ENCODE data around the gene MDH1. TPM values are rescaled to one million over a fixed set of nuclear protein-coding genes. Genes with fewer than 3 reads are reported as not detected.
A peak's percentile ranks its signal among the peaks of the same experiment; 100 is the strongest.

Gene MDH1
- total and polyA plus RNA-seq, 9 of the 15 experiments (the other 6 are each of a cell fraction or from before 2014, with no cell fraction given) = 191 to 1,225 (median 284) TPM

DNA sequence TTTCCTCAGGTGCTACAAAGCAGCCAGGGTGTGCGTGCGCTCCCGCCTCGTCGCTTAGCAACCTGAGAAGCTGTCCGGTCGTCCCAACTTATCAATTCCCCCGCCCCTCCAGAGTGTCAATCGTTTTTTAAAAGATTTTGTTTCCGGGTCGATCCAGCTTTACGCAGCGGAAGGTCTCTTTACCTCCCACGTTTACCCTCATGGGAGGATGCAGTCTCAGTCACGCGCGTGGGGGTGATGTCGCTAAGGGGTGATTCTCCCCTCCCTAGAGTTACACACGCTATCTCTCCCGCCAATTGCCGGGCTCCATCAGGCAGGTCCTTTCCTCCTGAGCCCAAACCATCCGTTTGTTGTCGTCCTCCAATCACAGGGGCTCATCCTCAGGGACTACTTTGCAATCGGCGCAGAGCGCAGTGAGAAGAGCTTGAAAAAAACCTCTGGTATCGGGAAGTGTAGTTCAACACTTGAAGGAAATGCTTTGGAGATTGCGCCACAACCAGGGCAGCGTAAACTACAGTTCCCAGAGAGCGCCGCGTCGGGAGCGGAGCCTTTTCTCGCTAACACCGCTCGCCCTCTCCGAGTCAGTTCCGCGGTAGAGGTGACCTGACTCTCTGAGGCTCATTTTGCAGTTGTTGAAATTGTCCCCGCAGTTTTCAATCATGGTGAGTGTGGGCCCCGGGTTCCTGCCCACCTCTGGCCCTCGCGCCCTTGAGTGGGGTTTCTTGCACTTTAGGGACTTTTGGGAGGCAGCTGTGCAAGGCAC, at the start of gene MDH1, which contains the start of gene WDPCP (continued):
- TF ChIP-seq, protein P1, sequence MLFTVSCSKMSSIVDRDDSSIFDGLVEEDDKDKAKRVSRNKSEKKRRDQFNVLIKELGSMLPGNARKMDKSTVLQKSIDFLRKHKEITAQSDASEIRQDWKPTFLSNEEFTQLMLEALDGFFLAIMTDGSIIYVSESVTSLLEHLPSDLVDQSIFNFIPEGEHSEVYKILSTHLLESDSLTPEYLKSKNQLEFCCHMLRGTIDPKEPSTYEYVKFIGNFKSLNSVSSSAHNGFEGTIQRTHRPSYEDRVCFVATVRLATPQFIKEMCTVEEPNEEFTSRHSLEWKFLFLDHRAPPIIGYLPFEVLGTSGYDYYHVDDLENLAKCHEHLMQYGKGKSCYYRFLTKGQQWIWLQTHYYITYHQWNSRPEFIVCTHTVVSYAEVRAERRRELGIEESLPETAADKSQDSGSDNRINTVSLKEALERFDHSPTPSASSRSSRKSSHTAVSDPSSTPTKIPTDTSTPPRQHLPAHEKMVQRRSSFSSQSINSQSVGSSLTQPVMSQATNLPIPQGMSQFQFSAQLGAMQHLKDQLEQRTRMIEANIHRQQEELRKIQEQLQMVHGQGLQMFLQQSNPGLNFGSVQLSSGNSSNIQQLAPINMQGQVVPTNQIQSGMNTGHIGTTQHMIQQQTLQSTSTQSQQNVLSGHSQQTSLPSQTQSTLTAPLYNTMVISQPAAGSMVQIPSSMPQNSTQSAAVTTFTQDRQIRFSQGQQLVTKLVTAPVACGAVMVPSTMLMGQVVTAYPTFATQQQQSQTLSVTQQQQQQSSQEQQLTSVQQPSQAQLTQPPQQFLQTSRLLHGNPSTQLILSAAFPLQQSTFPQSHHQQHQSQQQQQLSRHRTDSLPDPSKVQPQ (CRISPR knock-in tag; IDR thresholded peaks at IDR 0.05; ENCODE audit: borderline replicate concordance) = no peak
- TF ChIP-seq SUPT5H (IDR thresholded peaks at IDR 0.05) (peak; percentile 85), ZNF695 (CRISPR knock-in tag; IDR thresholded peaks at IDR 0.05) (no peak), ZNF551 (CRISPR knock-in tag; IDR thresholded peaks at IDR 0.05) (no peak), RREB1 (CRISPR knock-in tag; IDR thresholded peaks at IDR 0.05) (peak; percentile 96), VEZF1 (CRISPR knock-in tag; IDR thresholded peaks at IDR 0.05) (peak; percentile 81), CBFA2T2 (conservative IDR thresholded peaks at IDR 0.05) (no peak), STAG1 (CRISPR knock-in tag; IDR thresholded peaks at IDR 0.05; ENCODE audit: borderline replicate concordance) (no peak), POLR2AphosphoS2 (IDR thresholded peaks at IDR 0.05; ENCODE audit: low read length) (no peak), THAP12 (CRISPR knock-in tag; IDR thresholded peaks at IDR 0.05) (no peak)

Data from K562 (cell line).